Sigmoid colon (tissue), 7 donors: Measurements from ENCODE around the gene TJP1. TPM values are rescaled to one million over a fixed set of nuclear protein-coding genes. Genes with fewer than 3 reads are reported as not detected.
"Not testable (repeated sequence)": the region's sequence is repeated elsewhere in the genome, so short reads cannot be mapped to it uniquely, and the experiment has no call there.

Experiments used
- DNase-seq: peaks from one replicate; pipeline ENCODE4 v3.0.0-alpha.2; 2019
- H3K27ac ChIP-seq, 4 donors: fragments of 200-600 bp; sonication (generic); one replicate each; pipeline ENCODE4 v1.5.1; 2016 to 2019; ENCODE audit warnings: mild to moderate bottlenecking in 1 of 4
- H3K27me3 ChIP-seq, 3 donors: fragments of 200-600 bp; sonication (generic); one replicate each; pipeline ENCODE4 v1.5.1; 2019; ENCODE audit warnings: mild to moderate bottlenecking in 1 of 3
- H3K36me3 ChIP-seq, 4 donors: fragments of 200-600 bp; sonication (generic); one replicate each; pipeline ENCODE4 v1.5.1; 2016 to 2019
- H3K4me1 ChIP-seq, 4 donors: fragments of 200-600 bp; sonication (generic); one replicate each; pipeline ENCODE4 v1.5.1; 2017 to 2019
- H3K4me3 ChIP-seq, 4 donors: fragments of 200-600 bp; sonication (generic); one replicate each; pipeline ENCODE4 v1.5.1; 2017 to 2019; ENCODE audit warnings: mild to moderate bottlenecking in 2 of 4, moderate library complexity in 1 of 4
- H3K9me3 ChIP-seq, 4 donors: fragments of 200-600 bp in 3 of 4; sonication (generic) in 3 of 4; one replicate each; pipeline versions ENCODE4 v1.5.1 to v1.6.1; 2013 to 2019
- CTCF ChIP-seq, 4 experiments: fragments of 450-650 bp in 3 of 4; fragments of 200-600 bp in 1 of 4; IDR thresholded peaks; one replicate each; pipeline ENCODE4 v1.5.1; 2016 to 2019; ENCODE audit warnings: antibody characterized with exemption in 4 of 4, mild to moderate bottlenecking in 3 of 4, moderate library complexity in 2 of 4
- EP300 ChIP-seq, 4 donors: sonication (generic); formaldehyde crosslinking; IDR thresholded peaks; one replicate each; pipeline ENCODE4 v1.6.1; 2017; ENCODE audit warnings: antibody characterized with exemption in 4 of 4
- POLR2A ChIP-seq, 2 donors: fragments of 450-650 bp; IDR thresholded peaks; one replicate each; pipeline ENCODE4 v1.6.1; 2016; ENCODE audit warnings: antibody characterized with exemption in 2 of 2, mild to moderate bottlenecking in 2 of 2, moderate library complexity in 2 of 2
- POLR2AphosphoS5 ChIP-seq, 4 donors: sonication (generic); formaldehyde crosslinking; IDR thresholded peaks; one replicate each; pipeline ENCODE4 v1.6.1; 2017; ENCODE audit warnings: antibody characterized with exemption in 4 of 4
- WGBS, 2 donors: extraction: QIAGEN DNeasy Blood & Tissue Kit; methylation state at CpG; one replicate each; pipeline ENCODE4 v1.1.7; 2013; 5-methylcytosine and 5-hydroxymethylcytosine counted together
- intact Hi-C: fragments of 100-400 bp; cut with DNase I; formaldehyde crosslinking; loops from one replicate; pipeline ENCODE4 v1.15.1; 2023
- polyA plus RNA-seq, 3 donors: library from polyadenylated mRNA; stranded (reverse); fragments of 200-250 nt; gene quantifications; one replicate each; pipeline ENCODE4 v1.2.3, GENCODE V29; 2013
- total RNA-seq, 4 donors: library from RNA; depleted of rRNA; stranded (reverse); fragments of >200 nt; gene quantifications; one replicate each; pipeline ENCODE4 v1.1.0, GENCODE V29; 2016
- donor health status: healthy with polysubstance abuse.
- donor health status: Bipolar disorder and iron deficiency.
- donor health status: healthy.

TJP1 gene
- total and polyA plus RNA-seq, 7 donors: 21.3 to 134 (median 92.0) TPM

GRCh38 chr15:29665444-29666003 is 156.7 kb downstream of the TJP1 start:
- Histone ChIP-seq H3K27me3 (no peaks in the 10 kb centered on the region), H3K4me3 (no peak overlapping the region), H3K4me1 (peaks cover 0 to 10% (median 0%) of the 10 kb centered on the region in 4 donors), H3K36me3 (no peaks in the 10 kb centered on the region), H3K9me3 (no peaks in the 10 kb centered on the region), H3K27ac (no peak overlapping the region)
- TF ChIP-seq POLR2AphosphoS5 (IDR thresholded peaks at IDR 0.05): no peak
- TF ChIP-seq POLR2A (IDR thresholded peaks at IDR 0.05): no peak
- no peak for TF ChIP-seq EP300 (IDR thresholded peaks at IDR 0.05)
- no peak for TF ChIP-seq CTCF (IDR thresholded peaks at IDR 0.05)
- intact Hi-C loops: loop anchor here (10.0 kb wide), 1 partner anchor 259 kb away; no protein-coding TSS in a partner anchor
- no peak for DNase-seq
- 76% methylated on average over 13 of the region's 13 CpGs for WGBS, 2 donors

GRCh38 chr15:29664406-29664805 is 157.9 kb downstream of the TJP1 start:
- TF ChIP-seq CTCF (IDR thresholded peaks at IDR 0.05): no peak
- no peaks in the 10 kb centered on the region for H3K27me3 ChIP-seq
- no peak overlapping the region for H3K4me3 ChIP-seq
- peaks cover 0 to 10% (median 0%) of the 10 kb centered on the region in 4 donors for H3K4me1 ChIP-seq
- DNase-seq: no peak
- WGBS, 2 donors: 81 to 91% methylated on average over 13 of the region's 13 CpGs
- no peaks in the 10 kb centered on the region for H3K36me3 ChIP-seq
- no peaks in the 10 kb centered on the region for H3K9me3 ChIP-seq
- H3K27ac ChIP-seq: no peak overlapping the region
- intact Hi-C loops: loop anchor here (10.0 kb wide), 1 partner anchor 260 kb away; no protein-coding TSS in a partner anchor

- WGBS, 2 donors: 84 to 91% methylated on average over 6 of the region's 6 CpGs
- DNase-seq, H3K36me3 ChIP-seq, H3K9me3 ChIP-seq, H3K4me3 ChIP-seq, H3K27me3 ChIP-seq, intact Hi-C loops, H3K4me1 ChIP-seq, H3K27ac ChIP-seq: not testable (repeated sequence)
These were observed 164.8 kb downstream of the TJP1 start for GRCh38 chr15:29657476-29657817.

GRCh38 chr15:29656636-29657475 is 165.4 kb downstream of the TJP1 start:
- WGBS, 2 donors: 78 to 83% methylated on average over 33 of the region's 33 CpGs
- Histone ChIP-seq H3K4me1 (no peaks in the 10 kb centered on the region), H3K36me3 (no peaks in the 10 kb centered on the region), H3K27ac (no peak overlapping the region), H3K9me3 (peaks cover 0 to 2% (median 0%) of the 10 kb centered on the region in 4 donors), H3K27me3 (no peaks in the 10 kb centered on the region), H3K4me3 (no peak overlapping the region)
- intact Hi-C loops: no loop called here
- no peak for DNase-seq
- no peak for TF ChIP-seq POLR2AphosphoS5 (IDR thresholded peaks at IDR 0.05)
- TF ChIP-seq CTCF (IDR thresholded peaks at IDR 0.05): no peak
- TF ChIP-seq POLR2A (IDR thresholded peaks at IDR 0.05): no peak
- TF ChIP-seq EP300 (IDR thresholded peaks at IDR 0.05): no peak

- Histone ChIP-seq H3K4me3 (no peak overlapping the region), H3K27ac (no peak overlapping the region), H3K4me1 (no peaks in the 10 kb centered on the region), H3K36me3 (no peaks in the 10 kb centered on the region), H3K27me3 (no peaks in the 10 kb centered on the region), H3K9me3 (no peaks in the 10 kb centered on the region)
- DNase-seq: no peak
- intact Hi-C loops: no loop called here
- 82 to 95% methylated on average over 7 of the region's 7 CpGs for WGBS, 2 donors
- TF ChIP-seq POLR2A (IDR thresholded peaks at IDR 0.05): no peak
- no peak for TF ChIP-seq EP300 (IDR thresholded peaks at IDR 0.05)
- no peak for TF ChIP-seq POLR2AphosphoS5 (IDR thresholded peaks at IDR 0.05)
- TF ChIP-seq CTCF (IDR thresholded peaks at IDR 0.05): no peak
These were observed 169.7 kb downstream of the TJP1 start for GRCh38 chr15:29652595-29652994.
